ENCODE measurements around the gene NRL.
"Not testable (repeated sequence)": the region's sequence is repeated elsewhere in the genome, so short reads cannot be mapped to it uniquely, and the experiment has no call there.

The NRL gene

DNA sequence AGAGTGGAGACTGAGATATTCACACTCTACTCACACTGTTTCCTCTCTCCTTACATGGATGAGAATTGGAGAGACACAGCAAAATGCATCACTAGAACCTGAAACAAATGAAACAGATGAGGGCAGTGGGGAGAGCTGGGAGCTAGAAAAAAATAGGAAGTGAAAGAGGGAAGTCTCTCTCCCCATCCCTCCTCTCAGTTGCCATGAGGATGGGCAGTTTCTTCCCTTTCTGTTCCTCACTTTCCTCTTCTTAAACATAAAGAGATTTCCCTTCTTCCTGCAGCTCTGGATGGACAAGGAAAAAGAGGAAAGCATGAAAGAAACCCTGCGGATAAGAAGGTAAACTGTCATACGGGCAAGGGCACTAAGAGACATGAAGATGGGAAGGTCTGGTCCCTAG lies 65.7 kb downstream of the NRL start:
- H3K9me3 ChIP-seq (ENCODE audit: control insufficient read depth in 5 of 5, low read length in 5 of 5); H3K27ac ChIP-seq (ENCODE audit: low read depth, low read length): not testable (repeated sequence)

DNA sequence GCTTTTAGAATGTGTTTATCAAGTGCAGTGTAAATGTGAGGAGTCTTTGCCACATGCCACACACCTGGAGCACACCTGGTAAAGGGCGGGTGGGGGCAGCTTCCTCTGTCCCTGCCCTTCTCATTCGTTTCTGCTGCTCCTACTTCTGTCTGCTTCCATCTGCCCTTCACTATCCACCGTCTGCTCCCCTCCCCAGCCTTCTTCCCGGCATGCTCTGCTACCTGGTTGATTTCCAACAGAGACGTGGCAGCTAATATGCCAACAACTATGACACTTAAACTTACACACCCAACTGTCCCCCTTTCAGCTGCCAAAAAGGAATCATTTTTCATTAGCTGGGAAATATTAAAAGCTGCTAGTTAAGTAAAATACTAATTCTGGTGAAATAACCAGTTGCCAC lies 72.0 kb downstream of the NRL start:
- Histone ChIP-seq H3K4me1 (ENCODE audit: control insufficient read depth in 5 of 5, insufficient read depth in 5 of 5, low read length in 5 of 5) (peaks cover 0 to 5% (median 0%) of the 10 kb centered on the region in 5 donors), H3K9me3 (ENCODE audit: control insufficient read depth in 5 of 5, low read length in 5 of 5) (no peaks in the 10 kb centered on the region), H3K27ac (ENCODE audit: low read depth, low read length) (no peak overlapping the region), H3K27me3 (ENCODE audit: control insufficient read depth in 5 of 5, insufficient read depth in 4 of 5, low read length in 5 of 5) (no peaks in the 10 kb centered on the region), H3K4me3 (ENCODE audit: low read depth in 1 of 5, low read length in 5 of 5) (peak overlapping the region in 1 of 5 donors; percentile 44), H3K9ac (ENCODE audit: low read length in 5 of 5) (peak overlapping the region in 1 of 5 donors; percentile 44), H3K36me3 (ENCODE audit: control insufficient read depth in 5 of 5, insufficient read depth in 5 of 5, low read length in 5 of 5) (no peaks in the 10 kb centered on the region)

More for the DNA sequence above, 65.7 kb downstream of the NRL start:
- peaks cover 0 to 22% (median 17%) of the 10 kb centered on the region in 5 donors for H3K4me1 ChIP-seq (ENCODE audit: control insufficient read depth in 5 of 5, insufficient read depth in 5 of 5, low read length in 5 of 5)
- not testable (repeated sequence) for H3K36me3 ChIP-seq (ENCODE audit: control insufficient read depth in 5 of 5, insufficient read depth in 5 of 5, low read length in 5 of 5); H3K27me3 ChIP-seq (ENCODE audit: control insufficient read depth in 5 of 5, insufficient read depth in 4 of 5, low read length in 5 of 5); H3K4me3 ChIP-seq (ENCODE audit: low read depth in 1 of 5, low read length in 5 of 5); H3K9ac ChIP-seq (ENCODE audit: low read length in 5 of 5)

DNA sequence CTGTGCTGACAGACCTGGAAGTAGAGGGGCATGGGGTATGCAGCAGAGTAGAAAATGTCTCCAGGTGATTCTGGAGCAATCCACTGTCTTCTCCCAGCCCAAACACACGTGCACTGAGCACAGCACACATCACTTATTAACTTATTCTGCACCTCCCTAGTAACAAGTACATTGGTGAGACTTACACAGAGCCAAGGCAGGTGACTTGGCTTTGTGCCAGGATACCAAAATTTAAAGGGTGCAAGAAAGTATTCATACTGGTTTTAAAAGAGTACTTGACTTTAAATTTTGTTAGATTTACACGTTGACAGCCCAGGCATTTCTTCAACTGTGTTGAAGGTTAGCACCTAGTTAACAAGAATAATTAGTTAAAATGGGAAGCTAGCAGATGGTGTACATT lies 74.1 kb downstream of the NRL start:
- Histone ChIP-seq H3K4me3 (ENCODE audit: low read depth in 1 of 5, low read length in 5 of 5) (no peak overlapping the region), H3K4me1 (ENCODE audit: control insufficient read depth in 5 of 5, insufficient read depth in 5 of 5, low read length in 5 of 5) (peaks cover 0 to 14% (median 10%) of the 10 kb centered on the region in 5 donors), H3K27me3 (ENCODE audit: control insufficient read depth in 5 of 5, insufficient read depth in 4 of 5, low read length in 5 of 5) (no peaks in the 10 kb centered on the region), H3K36me3 (ENCODE audit: control insufficient read depth in 5 of 5, insufficient read depth in 5 of 5, low read length in 5 of 5) (no peaks in the 10 kb centered on the region), H3K9ac (ENCODE audit: low read length in 5 of 5) (no peak overlapping the region), H3K27ac (ENCODE audit: low read depth, low read length) (no peak overlapping the region), H3K9me3 (ENCODE audit: control insufficient read depth in 5 of 5, low read length in 5 of 5) (no peaks in the 10 kb centered on the region)

DNA sequence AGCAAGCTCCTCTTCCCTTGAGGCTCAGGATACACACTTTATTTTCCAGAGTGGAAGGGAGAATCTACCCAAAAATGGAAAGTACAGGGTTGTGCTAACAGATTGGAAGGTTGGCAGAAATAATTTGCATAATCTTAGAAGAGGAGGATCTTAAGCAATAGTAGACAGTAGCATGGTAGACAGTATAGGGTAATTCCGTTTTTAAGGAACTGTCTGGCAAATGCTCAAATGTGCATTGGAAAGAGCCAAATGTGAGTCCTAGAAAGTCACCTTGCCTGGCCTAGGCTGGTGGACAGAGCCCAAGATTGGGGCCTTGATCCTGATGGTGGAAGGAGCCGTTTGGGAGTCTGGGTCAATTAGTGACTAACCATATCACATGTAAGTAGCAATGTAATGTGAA lies 76.1 kb downstream of the NRL start:
- Histone ChIP-seq H3K36me3 (ENCODE audit: control insufficient read depth in 5 of 5, insufficient read depth in 5 of 5, low read length in 5 of 5) (no peaks in the 10 kb centered on the region), H3K4me3 (ENCODE audit: low read depth in 1 of 5, low read length in 5 of 5) (no peak overlapping the region), H3K4me1 (ENCODE audit: control insufficient read depth in 5 of 5, insufficient read depth in 5 of 5, low read length in 5 of 5) (peaks cover 0 to 20% (median 15%) of the 10 kb centered on the region in 5 donors), H3K27me3 (ENCODE audit: control insufficient read depth in 5 of 5, insufficient read depth in 4 of 5, low read length in 5 of 5) (no peaks in the 10 kb centered on the region), H3K9ac (ENCODE audit: low read length in 5 of 5) (no peak overlapping the region), H3K9me3 (ENCODE audit: control insufficient read depth in 5 of 5, low read length in 5 of 5) (no peaks in the 10 kb centered on the region), H3K27ac (ENCODE audit: low read depth, low read length) (no peak overlapping the region)

DNA sequence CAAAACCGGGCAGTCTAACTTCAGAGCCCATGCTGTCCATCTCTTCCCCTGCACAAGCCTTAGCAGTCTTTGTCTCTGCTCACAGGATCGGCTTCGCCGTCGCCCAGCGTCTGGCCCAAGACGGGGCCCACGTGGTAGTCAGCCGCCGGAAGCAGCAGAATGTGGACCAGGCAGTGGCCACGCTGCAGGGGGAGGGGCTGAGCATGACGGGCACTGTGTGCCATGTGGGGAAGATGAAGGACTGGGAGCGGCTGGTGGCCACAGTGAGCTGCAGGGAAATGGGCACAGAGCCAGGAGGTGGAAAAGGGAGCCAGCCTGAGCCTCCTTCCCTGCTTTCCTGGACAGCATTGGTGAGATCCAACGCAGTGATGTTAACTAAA lies 77.1 kb downstream of the NRL start:
- Histone ChIP-seq H3K36me3 (ENCODE audit: control insufficient read depth in 5 of 5, insufficient read depth in 5 of 5, low read length in 5 of 5) (no peaks in the 10 kb centered on the region), H3K9me3 (ENCODE audit: control insufficient read depth in 5 of 5, low read length in 5 of 5) (peaks cover 0 to 3% (median under 1%) of the 10 kb centered on the region in 5 donors), H3K4me1 (ENCODE audit: control insufficient read depth in 5 of 5, insufficient read depth in 5 of 5, low read length in 5 of 5) (peaks cover 0 to 23% (median 13%) of the 10 kb centered on the region in 5 donors), H3K4me3 (ENCODE audit: low read depth in 1 of 5, low read length in 5 of 5) (no peak overlapping the region), H3K9ac (ENCODE audit: low read length in 5 of 5) (no peak overlapping the region), H3K27me3 (ENCODE audit: control insufficient read depth in 5 of 5, insufficient read depth in 4 of 5, low read length in 5 of 5) (no peaks in the 10 kb centered on the region), H3K27ac (ENCODE audit: low read depth, low read length) (no peak overlapping the region)

DNA sequence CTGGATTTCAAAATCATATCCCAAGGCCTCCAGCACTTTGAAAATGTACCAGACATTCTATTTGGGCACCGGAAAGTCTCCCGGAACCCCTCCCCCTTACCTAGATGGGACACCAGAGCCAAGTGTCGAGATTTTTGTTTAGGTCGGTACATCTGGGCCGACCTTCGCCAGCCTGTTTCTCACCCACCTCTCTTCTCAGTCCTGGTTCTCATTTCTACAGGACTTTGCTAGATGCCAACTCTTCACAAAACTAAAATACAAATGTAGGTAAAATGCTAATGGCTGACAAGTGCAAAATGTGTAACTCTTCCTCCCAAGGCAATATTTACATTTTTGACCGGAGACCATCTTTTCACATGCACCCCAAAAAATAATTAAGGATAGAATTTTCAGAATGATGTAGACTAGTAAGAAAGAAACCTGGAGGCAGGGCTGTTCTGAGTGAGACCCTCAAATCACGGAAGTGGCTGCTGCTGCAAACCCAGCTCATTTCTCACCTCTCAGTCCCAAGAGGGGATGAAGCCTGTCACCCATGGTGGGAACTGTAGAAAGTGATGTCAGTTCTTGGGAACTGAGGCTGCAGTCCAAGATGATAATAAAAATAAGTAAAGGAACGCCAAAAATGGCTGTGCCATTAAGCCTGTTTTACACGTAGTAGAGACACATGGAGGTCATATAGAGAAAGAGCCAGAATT lies 77.6 kb downstream of the NRL start:
- H3K9ac ChIP-seq (ENCODE audit: low read length in 5 of 5): peak overlapping the region in 3 of 5 donors; percentile 74 to 85 (median 76)
- peak overlapping the region; percentile 70 to 80 (median 75) for H3K4me3 ChIP-seq (ENCODE audit: low read depth in 1 of 5, low read length in 5 of 5)
- not testable (repeated sequence) for H3K27me3 ChIP-seq (ENCODE audit: control insufficient read depth in 5 of 5, insufficient read depth in 4 of 5, low read length in 5 of 5); H3K9me3 ChIP-seq (ENCODE audit: control insufficient read depth in 5 of 5, low read length in 5 of 5); H3K36me3 ChIP-seq (ENCODE audit: control insufficient read depth in 5 of 5, insufficient read depth in 5 of 5, low read length in 5 of 5)
- H3K4me1 ChIP-seq (ENCODE audit: control insufficient read depth in 5 of 5, insufficient read depth in 5 of 5, low read length in 5 of 5): peaks cover 0 to 23% (median 11%) of the 10 kb centered on the region in 5 donors
- peak overlapping the region; percentile 78 for H3K27ac ChIP-seq (ENCODE audit: low read depth, low read length)

DNA sequence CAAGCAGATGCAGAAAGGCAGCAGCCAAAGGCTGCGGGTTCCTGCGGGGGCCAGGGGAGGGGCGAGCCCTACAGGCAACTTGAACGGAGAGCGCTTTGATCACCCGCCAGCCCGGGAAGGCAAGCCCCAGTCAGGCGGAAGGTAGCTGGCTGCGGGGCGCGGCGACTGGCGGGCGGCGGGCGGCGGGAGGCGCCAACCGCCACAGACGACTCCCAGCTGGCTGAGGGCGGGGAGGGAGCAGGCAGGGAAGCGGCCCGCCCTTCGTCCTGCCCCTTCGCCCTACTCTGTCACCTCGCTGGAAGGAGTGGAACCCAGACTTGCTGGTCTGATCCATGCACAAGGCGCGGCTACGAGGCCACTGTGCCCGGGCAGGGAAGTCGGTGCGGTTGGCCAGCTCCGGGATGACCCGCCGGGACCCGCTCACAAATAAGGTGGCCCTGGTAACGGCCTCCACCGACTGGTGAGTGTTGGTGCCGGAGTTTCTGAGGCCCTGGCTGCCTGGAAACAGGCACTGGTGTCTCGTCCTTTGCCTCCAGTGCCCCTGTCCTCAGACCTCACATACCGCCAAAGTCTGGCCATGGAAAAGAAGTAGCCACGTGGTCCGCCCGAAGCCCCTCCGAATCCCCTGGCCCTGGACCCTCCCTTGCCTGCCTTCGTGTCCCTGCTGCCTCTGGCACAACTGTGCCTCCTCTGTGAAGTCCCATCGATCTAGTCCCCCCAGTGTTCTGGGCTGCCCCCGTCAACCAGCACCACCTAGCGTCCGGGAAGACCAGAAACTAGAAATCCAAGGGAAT lies 78.4 kb downstream of the NRL start:
- Histone ChIP-seq H3K27me3 (ENCODE audit: control insufficient read depth in 5 of 5, insufficient read depth in 4 of 5, low read length in 5 of 5) (no peaks in the 10 kb centered on the region), H3K9ac (ENCODE audit: low read length in 5 of 5) (peak overlapping the region in 4 of 5 donors; percentile 74 to 85 (median 77)), H3K36me3 (ENCODE audit: control insufficient read depth in 5 of 5, insufficient read depth in 5 of 5, low read length in 5 of 5) (no peaks in the 10 kb centered on the region), H3K4me3 (ENCODE audit: low read depth in 1 of 5, low read length in 5 of 5) (peak overlapping the region; percentile 70 to 80 (median 75)), H3K27ac (ENCODE audit: low read depth, low read length) (peak overlapping the region; percentile 78), H3K4me1 (ENCODE audit: control insufficient read depth in 5 of 5, insufficient read depth in 5 of 5, low read length in 5 of 5) (peaks cover 0 to 23% (median 11%) of the 10 kb centered on the region in 5 donors), H3K9me3 (ENCODE audit: control insufficient read depth in 5 of 5, low read length in 5 of 5) (peaks cover 0 to 5% (median 3%) of the 10 kb centered on the region in 5 donors)

DNA sequence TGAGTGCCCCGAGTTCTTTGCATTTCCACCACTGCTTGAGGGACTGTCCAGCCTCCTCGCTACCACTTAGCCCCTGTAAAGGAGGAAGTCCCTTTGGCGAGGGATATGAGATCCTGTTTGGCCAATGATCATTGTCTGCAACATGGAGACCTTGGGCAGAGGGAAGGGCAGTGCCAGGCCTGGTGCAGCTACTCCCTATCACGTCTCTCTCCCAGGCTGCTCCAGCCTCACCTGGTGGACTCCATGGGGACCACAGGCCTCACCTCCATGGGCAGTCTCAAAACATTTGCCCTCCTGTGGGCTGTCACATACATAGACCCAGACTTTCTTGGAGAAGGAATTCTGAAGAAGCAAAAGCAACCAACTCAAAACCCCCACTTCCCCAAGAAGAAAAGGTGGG lies 79.0 kb downstream of the NRL start:
- H3K9ac ChIP-seq (ENCODE audit: low read length in 5 of 5); H3K9me3 ChIP-seq (ENCODE audit: control insufficient read depth in 5 of 5, low read length in 5 of 5); H3K36me3 ChIP-seq (ENCODE audit: control insufficient read depth in 5 of 5, insufficient read depth in 5 of 5, low read length in 5 of 5); H3K27me3 ChIP-seq (ENCODE audit: control insufficient read depth in 5 of 5, insufficient read depth in 4 of 5, low read length in 5 of 5): not testable (repeated sequence)
- H3K27ac ChIP-seq (ENCODE audit: low read depth, low read length): peak overlapping the region; percentile 78
- H3K4me1 ChIP-seq (ENCODE audit: control insufficient read depth in 5 of 5, insufficient read depth in 5 of 5, low read length in 5 of 5): peaks cover 0 to 23% (median 11%) of the 10 kb centered on the region in 5 donors
- peak overlapping the region in 4 of 5 donors; percentile 73 to 80 (median 76) for H3K4me3 ChIP-seq (ENCODE audit: low read depth in 1 of 5, low read length in 5 of 5)

DNA sequence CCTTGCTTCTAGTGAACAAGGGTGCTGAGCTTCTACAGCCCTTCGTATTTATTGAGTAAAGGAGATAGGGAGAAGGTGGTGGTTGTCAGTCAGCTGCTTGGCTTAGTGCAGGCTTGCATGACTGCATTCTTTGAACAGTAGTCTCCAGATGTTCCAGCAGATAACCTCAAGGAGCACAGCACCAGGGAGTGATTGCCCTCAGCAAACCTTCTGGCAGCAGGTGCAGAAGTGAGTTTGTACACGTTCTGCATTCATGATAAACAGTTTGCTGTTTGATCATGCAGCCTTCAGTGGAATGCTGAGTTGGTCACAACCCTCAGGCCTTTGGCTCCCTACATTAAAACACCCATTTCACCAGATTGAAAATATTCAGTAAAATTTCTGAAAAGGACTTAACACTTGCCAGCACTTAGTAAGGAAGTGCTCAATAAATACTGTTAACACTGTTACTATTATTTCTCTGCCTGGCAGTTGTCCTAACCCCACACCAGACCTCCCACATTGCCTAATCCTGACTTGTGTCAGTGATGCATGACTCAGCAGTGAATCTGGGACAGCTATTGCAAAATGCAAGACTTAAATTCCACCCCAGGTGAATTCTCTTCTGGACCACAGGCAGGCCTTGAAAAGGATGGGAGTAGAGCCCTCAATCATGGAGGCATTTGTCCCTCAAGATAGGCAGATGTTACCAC lies 81.9 kb downstream of the NRL start:
- Histone ChIP-seq H3K9ac (ENCODE audit: low read length in 5 of 5) (no peak overlapping the region), H3K27me3 (ENCODE audit: control insufficient read depth in 5 of 5, insufficient read depth in 4 of 5, low read length in 5 of 5) (no peaks in the 10 kb centered on the region), H3K4me1 (ENCODE audit: control insufficient read depth in 5 of 5, insufficient read depth in 5 of 5, low read length in 5 of 5) (peaks cover 0 to 23% (median 11%) of the 10 kb centered on the region in 5 donors), H3K4me3 (ENCODE audit: low read depth in 1 of 5, low read length in 5 of 5) (no peak overlapping the region), H3K36me3 (ENCODE audit: control insufficient read depth in 5 of 5, insufficient read depth in 5 of 5, low read length in 5 of 5) (no peaks in the 10 kb centered on the region), H3K9me3 (ENCODE audit: control insufficient read depth in 5 of 5, low read length in 5 of 5) (peaks cover 0 to 5% (median 3%) of the 10 kb centered on the region in 5 donors), H3K27ac (ENCODE audit: low read depth, low read length) (no peak overlapping the region)

DNA sequence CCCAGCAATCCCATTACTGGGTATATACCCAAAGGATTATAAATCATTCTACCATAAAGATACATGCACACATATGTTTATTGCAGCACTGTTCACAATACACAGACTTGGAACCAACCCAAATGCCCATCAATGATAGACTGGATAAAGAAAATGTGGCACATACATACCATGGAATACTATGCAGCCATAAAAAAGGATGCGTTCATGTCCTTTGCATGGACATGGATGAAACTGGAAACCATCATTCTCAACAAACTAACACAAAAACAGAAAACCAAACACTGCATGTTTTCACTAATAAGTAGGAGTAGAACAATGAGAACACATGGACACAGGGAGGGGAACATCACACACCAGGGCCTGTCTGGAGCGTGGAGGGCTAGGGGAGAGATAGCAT lies 83.4 kb downstream of the NRL start:
- H3K27me3 ChIP-seq (ENCODE audit: control insufficient read depth in 5 of 5, insufficient read depth in 4 of 5, low read length in 5 of 5); H3K9me3 ChIP-seq (ENCODE audit: control insufficient read depth in 5 of 5, low read length in 5 of 5); H3K36me3 ChIP-seq (ENCODE audit: control insufficient read depth in 5 of 5, insufficient read depth in 5 of 5, low read length in 5 of 5); H3K27ac ChIP-seq (ENCODE audit: low read depth, low read length); H3K9ac ChIP-seq (ENCODE audit: low read length in 5 of 5); H3K4me3 ChIP-seq (ENCODE audit: low read depth in 1 of 5, low read length in 5 of 5): not testable (repeated sequence)
- H3K4me1 ChIP-seq (ENCODE audit: control insufficient read depth in 5 of 5, insufficient read depth in 5 of 5, low read length in 5 of 5): peaks cover 0 to 15% (median 6%) of the 10 kb centered on the region in 5 donors
